Stimulated activated naive CD4-positive, alpha-beta T cell treated with Interleukin-2 at 50 U/mL for 16 hours (primary cell): Measurements from ENCODE around the gene ELF5.
A peak's percentile ranks its signal among the peaks of the same experiment; 100 is the strongest.

Source experiments
- DNase-seq: peaks from one replicate; lab custom pipeline; 2025; lab: John Stamatoyannopoulos, UW

The ELF5 gene

DNA sequence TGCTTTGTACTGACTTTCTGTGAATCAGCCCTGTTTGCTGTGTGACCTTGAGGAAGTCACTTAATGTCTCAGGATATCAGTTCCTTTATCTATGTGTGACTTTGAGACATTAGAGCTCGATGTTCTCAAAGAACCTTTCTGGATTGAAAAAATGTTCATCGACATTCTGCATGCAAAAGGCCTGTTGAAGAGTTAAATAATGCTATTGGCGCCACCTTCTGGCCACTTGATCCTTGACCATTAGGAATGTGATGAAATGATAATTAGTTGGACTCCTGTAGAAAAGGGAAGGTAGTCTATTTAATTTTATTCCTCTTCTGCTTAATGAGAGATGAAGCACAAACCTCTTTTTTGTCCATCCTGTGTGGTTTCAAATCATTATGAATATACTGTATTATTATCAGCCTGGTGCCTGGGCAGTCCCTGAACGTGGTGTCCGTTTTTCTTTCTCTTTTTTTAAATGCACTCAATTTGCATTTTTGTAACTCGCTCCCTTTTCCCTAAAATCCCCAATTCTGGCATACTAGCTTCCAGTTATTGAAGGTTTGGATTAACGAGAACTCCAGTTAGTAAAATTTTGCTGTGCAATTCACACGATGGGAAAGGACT lies 20.7 kb downstream of the ELF5 start:
- peak; percentile 11 for DNase-seq

DNA sequence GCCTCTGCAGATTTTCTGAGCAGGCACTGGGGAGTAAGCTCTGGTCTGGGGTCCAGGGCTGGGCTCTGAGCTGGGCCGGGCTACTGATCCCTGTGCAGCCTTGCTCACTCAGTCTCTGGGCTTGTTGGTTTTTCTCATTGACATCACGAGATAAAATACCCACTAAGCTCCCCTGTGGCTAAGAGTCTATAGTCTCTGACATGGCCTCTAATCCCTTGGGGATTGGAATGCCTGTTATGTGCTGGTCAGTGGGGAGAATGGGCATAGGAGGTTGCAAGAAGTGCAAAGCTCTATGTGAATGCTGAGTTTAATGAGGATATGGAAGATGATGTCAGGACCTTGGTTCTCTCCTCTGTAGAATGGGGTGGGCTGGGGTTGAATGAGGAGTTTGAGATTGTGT lies 23.3 kb downstream of the ELF5 start:
- no peak for DNase-seq

- DNase-seq: no peak
These were observed 24.6 kb downstream of the ELF5 start for GRCh38 chr11:34488855-34489557.

- DNase-seq: no peak
These were observed 26.2 kb downstream of the ELF5 start for GRCh38 chr11:34487430-34487829.

DNA sequence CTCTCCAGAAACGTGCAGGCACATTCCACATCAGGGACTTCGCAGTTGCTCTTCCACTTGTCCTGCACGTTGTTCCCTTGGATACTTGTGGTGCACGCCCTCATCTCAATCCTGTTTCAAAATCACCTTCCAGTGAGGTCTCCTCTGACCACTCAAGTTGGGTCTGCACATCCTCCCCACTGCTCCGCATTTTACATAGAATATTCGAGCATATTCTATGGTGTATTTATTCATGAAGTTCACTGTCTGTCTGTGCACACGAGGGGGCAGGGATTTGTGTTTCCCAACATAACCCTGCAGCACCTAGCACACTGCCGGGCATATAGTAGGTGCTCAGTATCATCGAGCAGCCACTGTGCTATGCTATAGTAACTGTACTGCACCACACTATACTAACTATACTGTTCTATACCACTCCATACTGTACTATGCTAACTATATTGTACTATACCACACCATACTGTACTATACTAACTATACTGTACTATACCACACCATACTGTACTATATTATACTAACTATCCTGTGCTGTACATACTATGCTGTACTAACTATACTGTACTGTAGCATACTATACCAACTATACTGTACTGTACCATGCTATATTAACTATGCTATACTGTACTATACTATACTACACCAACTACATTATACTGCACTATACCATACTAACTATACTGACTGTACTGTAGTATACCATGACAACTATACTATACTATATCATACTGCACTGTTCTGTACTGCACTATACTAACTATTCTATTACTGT lies 30.3 kb downstream of the ELF5 start:
- DNase-seq: no peak

DNA sequence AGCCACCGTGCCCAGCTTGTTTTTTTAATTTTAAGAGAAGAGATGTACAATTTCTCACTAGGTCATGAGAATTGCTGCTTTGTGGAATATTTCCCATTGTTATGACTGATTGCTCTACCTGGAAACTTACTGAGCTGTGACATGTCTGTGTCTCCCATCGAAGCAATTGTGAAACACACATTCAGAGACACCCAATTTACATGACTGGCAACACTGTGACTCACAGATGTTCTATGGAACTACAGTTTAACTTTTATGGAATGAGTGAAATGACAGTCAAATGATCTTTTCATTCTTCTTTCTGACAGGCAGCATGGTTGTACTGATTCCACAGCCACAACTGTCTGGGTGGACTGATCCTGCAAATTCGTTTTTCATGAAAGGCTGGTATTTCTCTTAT lies 32.3 kb downstream of the ELF5 start:
- DNase-seq: no peak

DNA sequence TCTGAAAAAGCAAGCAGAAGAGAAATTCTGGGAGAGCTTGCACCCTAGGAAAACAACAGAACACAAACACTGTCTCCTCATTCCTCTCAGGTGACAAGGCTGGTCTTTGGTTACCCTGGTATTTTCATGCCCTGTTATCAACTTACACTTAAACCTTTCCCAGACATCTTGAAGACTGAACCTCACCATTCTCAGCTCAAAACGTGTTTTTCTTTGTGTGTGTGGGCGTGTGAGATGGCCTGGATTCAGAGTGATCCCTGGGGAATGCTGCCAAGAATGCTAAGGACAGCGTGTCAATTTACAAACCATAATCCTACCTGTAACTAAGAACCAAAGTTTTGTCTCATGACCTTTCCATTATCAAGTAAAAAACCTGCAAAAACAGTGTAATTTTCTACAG lies 33.3 kb downstream of the ELF5 start:
- DNase-seq: no peak

DNA sequence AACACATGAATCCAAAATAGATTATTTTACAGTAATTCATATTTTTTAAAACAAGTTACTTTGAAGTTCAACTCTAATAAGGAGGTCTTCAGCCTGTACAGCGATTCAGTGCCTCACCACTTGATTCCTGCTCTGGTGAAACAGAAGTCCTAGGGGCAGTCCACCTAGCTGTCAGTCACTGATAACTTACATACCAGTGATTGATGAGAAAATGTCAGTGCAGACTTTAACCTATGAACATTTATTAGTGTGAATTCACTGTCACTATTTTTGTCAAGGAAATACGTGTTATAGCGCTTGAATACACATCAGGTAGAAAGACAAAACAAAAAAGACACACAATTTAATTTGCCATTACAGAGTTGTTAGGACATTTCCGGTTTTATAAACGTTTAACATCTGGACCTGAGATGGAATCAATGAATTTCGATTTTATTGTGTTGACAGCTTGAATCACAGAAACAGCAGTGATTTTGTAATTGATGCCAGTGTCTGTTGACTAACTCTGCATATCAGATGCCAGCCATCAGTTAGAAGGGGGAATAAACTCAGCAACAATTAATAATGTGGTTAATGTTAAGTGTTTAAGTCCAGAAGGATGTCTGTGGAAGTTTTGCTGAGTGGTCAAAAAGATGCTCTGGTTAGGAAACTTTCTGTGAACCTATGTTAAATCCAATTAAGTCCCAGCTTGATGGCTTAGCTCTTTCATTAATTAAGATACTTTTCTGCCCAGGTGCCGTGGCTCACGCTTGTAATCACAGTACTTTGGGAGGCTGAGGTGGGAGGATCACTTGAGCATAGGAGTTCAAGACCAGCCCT lies 34.5 kb downstream of the ELF5 start:
- no peak for DNase-seq

DNA sequence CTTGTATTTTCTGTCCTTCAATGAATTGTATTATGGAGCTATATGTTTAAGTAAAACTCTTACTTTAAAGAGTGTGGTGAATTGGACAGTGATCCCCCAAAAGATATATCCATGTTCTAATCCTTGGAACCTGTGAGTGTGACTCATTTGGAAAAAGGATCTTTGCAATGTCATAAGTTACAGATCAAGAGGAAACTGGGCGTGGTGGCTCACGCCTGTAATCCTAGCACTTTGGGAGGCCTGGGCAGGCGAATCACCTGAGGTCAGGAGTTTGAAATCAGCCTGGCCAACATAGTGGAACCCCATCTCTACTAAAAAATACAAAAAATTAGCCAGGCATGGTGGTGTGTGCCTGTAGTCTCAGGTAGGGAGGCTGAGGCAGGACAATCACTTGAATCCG lies 36.7 kb downstream of the ELF5 start:
- DNase-seq: no peak

DNA sequence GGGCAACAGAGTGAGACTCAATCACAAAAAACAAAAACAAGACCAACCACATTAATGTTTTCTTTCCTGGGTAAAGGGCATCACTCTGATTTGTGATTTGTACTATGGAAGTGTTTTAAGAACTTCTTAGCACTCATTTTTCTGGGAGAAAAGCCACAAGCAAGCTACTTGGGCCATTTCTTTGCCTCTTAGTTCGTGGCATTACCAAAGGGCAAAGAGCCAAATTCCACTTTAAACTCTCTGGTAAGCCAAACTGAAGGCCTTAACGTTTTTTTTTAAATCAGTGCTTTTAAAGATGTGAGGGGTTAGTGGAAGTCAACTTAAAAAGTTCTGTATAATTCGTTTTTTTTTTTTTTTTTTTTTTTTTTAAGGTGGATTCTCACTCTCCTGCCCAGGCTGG lies 37.9 kb downstream of the ELF5 start:
- no peak for DNase-seq

- no peak for DNase-seq
These were observed 39.9 kb downstream of the ELF5 start for GRCh38 chr11:34473603-34474169.

DNA sequence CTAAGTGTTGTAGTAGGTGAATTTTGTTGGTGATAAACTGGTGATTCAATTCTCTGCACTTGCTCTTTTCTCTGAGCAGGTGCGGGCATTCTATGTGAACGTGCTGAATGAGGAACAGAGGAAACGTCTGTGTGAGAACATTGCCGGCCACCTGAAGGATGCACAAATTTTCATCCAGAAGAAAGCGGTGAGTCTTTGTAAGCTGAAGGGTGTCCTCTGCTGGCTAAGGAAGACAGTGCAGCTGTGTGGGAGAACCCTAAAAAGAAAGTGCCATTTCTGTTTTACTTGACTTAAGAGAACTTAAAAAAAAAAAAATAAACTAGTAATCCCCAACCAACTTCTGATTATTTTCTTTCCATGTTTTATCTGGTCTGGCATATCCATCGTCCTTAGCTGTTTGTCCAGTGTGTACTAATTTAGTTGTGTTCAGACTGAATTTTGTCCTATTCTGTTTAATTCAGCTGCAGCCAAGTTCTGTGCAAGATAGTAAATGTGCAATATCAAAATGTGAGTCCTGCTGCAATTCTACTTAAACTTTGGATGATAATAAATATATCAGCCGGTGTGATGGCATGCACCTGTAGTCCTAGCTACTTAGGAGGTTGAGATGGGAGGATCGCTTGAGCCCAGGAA lies 45.3 kb downstream of the ELF5 start:
- DNase-seq: peak; percentile 13

- DNase-seq: no peak
These were observed 46.6 kb downstream of the ELF5 start for GRCh38 chr11:34466802-34467488.

- DNase-seq: no peak
These were observed 49.0 kb downstream of the ELF5 start for GRCh38 chr11:34464591-34465051.

DNA sequence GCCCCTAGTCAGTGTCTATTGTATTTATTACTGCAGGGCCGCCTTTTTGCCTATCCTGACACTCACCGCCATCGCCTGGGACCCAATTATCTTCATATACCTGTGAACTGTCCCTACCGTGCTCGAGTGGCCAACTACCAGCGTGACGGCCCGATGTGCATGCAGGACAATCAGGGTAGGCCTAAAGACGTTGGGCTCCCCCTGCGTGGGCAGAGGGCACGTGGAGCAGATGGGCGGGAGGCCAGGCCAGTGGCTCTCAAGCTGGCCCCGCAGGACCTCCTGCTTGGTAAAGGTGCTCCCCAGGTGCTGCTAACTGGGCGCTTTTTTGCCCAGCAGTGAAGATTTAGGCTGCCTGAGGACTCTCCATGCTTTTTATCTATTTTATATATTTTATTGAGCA lies 52.4 kb downstream of the ELF5 start:
- DNase-seq: no peak

- no peak for DNase-seq
These were observed 53.3 kb downstream of the ELF5 start for GRCh38 chr11:34460278-34460677.

- DNase-seq: no peak
These were observed 54.0 kb downstream of the ELF5 start for GRCh38 chr11:34459507-34460162.

GRCh38 chr11:34458525-34458924 lies 55.1 kb downstream of the ELF5 start:
- DNase-seq: no peak

GRCh38 chr11:34457607-34458006 lies 56.0 kb downstream of the ELF5 start:
- no peak for DNase-seq

GRCh38 chr11:34454308-34455032 lies 59.1 kb downstream of the ELF5 start:
- DNase-seq: no peak
